CD4-positive, alpha-beta T cell (primary cell): ENCODE data around the gene GALNT18. TPM values are rescaled to one million over a fixed set of nuclear protein-coding genes. Genes with fewer than 3 reads are reported as not detected.
A peak's percentile ranks its signal among the peaks of the same experiment; 100 is the strongest.

Experiments used
- ATAC-seq: fragments of 200-7000 bp; cut with Tn5 transposase; one replicate; pipeline ENCODE4 v1.10.0; 2022; ENCODE audit warnings: mild to moderate bottlenecking; ENCODE audit not compliant: poor library complexity
- CTCF ChIA-PET: fragments of 350-600 bp; sonication (Branson Sonifier 250); formaldehyde crosslinking; loops from one replicate; lab custom pipeline; 2021; ENCODE audit warnings: antibody characterized with exemption, inconsistent platforms; lab: Charles Lee
- POLR2A ChIA-PET: fragments of 350-600 bp; sonication (Branson Sonifier 250); formaldehyde crosslinking; loops from one replicate; lab custom pipeline; 2021; ENCODE audit warnings: antibody characterized with exemption, inconsistent platforms; lab: Charles Lee
- DNase-seq, 14 experiments: peaks; one replicate each; pipeline ENCODE4 v3.0.0-alpha.2; 2013 to 2020; ENCODE audit warnings: mixed read lengths in 2 of 14
- H3K27ac ChIP-seq, 2 donors: one replicate each; pipeline versions ENCODE4 v1.5.1 to v1.7.0; 2013; ENCODE audit warnings: low read length in 2 of 2, low read depth in 1 of 2, mild to moderate bottlenecking in 1 of 2
- H3K27me3 ChIP-seq, 2 experiments: 1 replicate in 1 of 2; 2 replicates in 1 of 2; pipeline versions ENCODE4 v1.6.1 to v1.7.0; 2013; ENCODE audit warnings: low read length in 2 of 2, control low read depth in 1 of 2, mild to moderate bottlenecking in 1 of 2, moderate library complexity in 1 of 2; ENCODE audit not compliant: insufficient read depth in 2 of 2, control insufficient read depth in 1 of 2
- H3K36me3 ChIP-seq: one replicate; pipeline ENCODE4 v1.6.1; 2013; ENCODE audit warnings: low read length, control low read depth; ENCODE audit not compliant: insufficient read depth
- H3K4me1 ChIP-seq: one replicate; pipeline ENCODE4 v1.6.1; 2013; ENCODE audit warnings: low read length, control low read depth; ENCODE audit not compliant: insufficient read depth
- H3K4me3 ChIP-seq: one replicate; pipeline ENCODE4 v1.5.1; 2013; ENCODE audit warnings: mild to moderate bottlenecking, low read length, moderate library complexity
- H3K9me3 ChIP-seq, 2 experiments: 1 replicate in 1 of 2; 2 replicates in 1 of 2; pipeline versions ENCODE4 v1.6.1 to v1.7.0; 2013; ENCODE audit warnings: low read length in 2 of 2, mild to moderate bottlenecking in 2 of 2, control low read depth in 1 of 2, moderate library complexity in 1 of 2; ENCODE audit not compliant: control insufficient read depth in 1 of 2, insufficient read depth in 1 of 2
- H3K27ac Mint-ChIP-seq: one replicate; pipeline ENCODE4 v1.8.0; 2020; ENCODE audit warnings: mixed read lengths
- H3K27me3 Mint-ChIP-seq: one replicate; pipeline ENCODE4 v1.8.0; 2021; ENCODE audit warnings: mixed read lengths
- H3K36me3 Mint-ChIP-seq: one replicate; pipeline ENCODE4 v1.8.0; 2021; ENCODE audit warnings: low read depth, mixed read lengths
- H3K4me1 Mint-ChIP-seq: one replicate; pipeline ENCODE4 v1.8.0; 2021; ENCODE audit warnings: low read depth, mixed read lengths
- H3K4me3 Mint-ChIP-seq: one replicate; pipeline ENCODE4 v1.8.0; 2020; ENCODE audit warnings: mild to moderate bottlenecking, mixed read lengths
- H3K9me3 Mint-ChIP-seq: one replicate; pipeline ENCODE4 v1.8.0; 2020; ENCODE audit warnings: mixed read lengths
- CTCF ChIP-seq: fragments of 200-600 bp; IDR thresholded peaks from one replicate; pipeline ENCODE4 v1.8.0; 2022; ENCODE audit warnings: antibody characterized with exemption, mild to moderate bottlenecking
- intact Hi-C, 2 experiments: fragments of 100-400 bp; cut with DNase I in 1 of 2; cut with micrococcal nuclease in 1 of 2; formaldehyde crosslinking; loops; one replicate each; pipeline versions ENCODE4 v1.15.1 to v1.9.0; 2023 to 2025; cut with DNase I, micrococcal nuclease
- total RNA-seq, 174 experiments: library from RNA in 2 of 174; stranded (reverse) in 2 of 174; gene quantifications; one replicate each; pipeline ENCODE4 v1.2.3 and lab custom pipeline; 2021 to 2026

The GALNT18 gene
- total RNA-seq, 2 experiments from 2014 or later = 0.08 TPM; not detected in 1

- Mint-ChIP-seq H3K9me3 (no peaks in the 10 kb centered on the region), H3K4me1 (no peaks in the 10 kb centered on the region), H3K36me3 (no peaks in the 10 kb centered on the region), H3K4me3 (no peak overlapping the region), H3K27me3 (peaks cover 39% of the 10 kb centered on the region), H3K27ac (no peak overlapping the region)
- Histone ChIP-seq H3K9me3 (no peaks in the 10 kb centered on the region), H3K4me3 (no peak overlapping the region), H3K27me3 (peaks cover 0 to 6% of the 10 kb centered on the region in 2 experiments), H3K36me3 (no peaks in the 10 kb centered on the region), H3K4me1 (no peaks in the 10 kb centered on the region), H3K27ac (no peak overlapping the region)
- no peak for ATAC-seq
- TF ChIP-seq CTCF = no peak
- intact Hi-C loops = no loop called here
- ChIA-PET POLR2A (no interaction called here), CTCF (no interaction called here)
- no peak for DNase-seq
Observed at GRCh38 chr11:11611381-11611780, 10.4 kb downstream of the GALNT18 start.

- H3K27me3 Mint-ChIP-seq = peaks cover 40% of the 10 kb centered on the region
- H3K4me3 Mint-ChIP-seq = no peak overlapping the region
- ChIA-PET CTCF (no interaction called here), POLR2A (no interaction called here)
- H3K36me3 ChIP-seq = no peaks in the 10 kb centered on the region
- H3K4me1 Mint-ChIP-seq = no peaks in the 10 kb centered on the region
- no peaks in the 10 kb centered on the region for H3K36me3 Mint-ChIP-seq
- ATAC-seq (no peak), DNase-seq (peak in 2 of 14 experiments; percentile 7 to 9)
- TF ChIP-seq CTCF = no peak
- H3K4me3 ChIP-seq = no peak overlapping the region
- intact Hi-C loops = no loop called here
- peaks cover 0 to 11% of the 10 kb centered on the region in 2 experiments for H3K27me3 ChIP-seq
- H3K9me3 ChIP-seq = no peaks in the 10 kb centered on the region
- no peak overlapping the region for H3K27ac Mint-ChIP-seq
- no peaks in the 10 kb centered on the region for H3K4me1 ChIP-seq
- no peak overlapping the region for H3K27ac ChIP-seq
- no peaks in the 10 kb centered on the region for H3K9me3 Mint-ChIP-seq
Observed at GRCh38 chr11:11608783-11609232, 13.0 kb downstream of the GALNT18 start.

GRCh38 chr11:11607772-11608171, 14.0 kb downstream of the GALNT18 start:
- CTCF ChIA-PET = no interaction called here
- H3K9me3 Mint-ChIP-seq = no peaks in the 10 kb centered on the region
- intact Hi-C loops = no loop called here

More at GRCh38 chr11:11607772-11608171, 14.0 kb downstream of the GALNT18 start:
- ATAC-seq (no peak), DNase-seq (no peak)
- POLR2A ChIA-PET = no interaction called here
- Histone ChIP-seq H3K27me3 (peaks cover 3 to 14% of the 10 kb centered on the region in 2 experiments), H3K27ac (no peak overlapping the region), H3K4me3 (no peak overlapping the region), H3K36me3 (no peaks in the 10 kb centered on the region), H3K9me3 (no peaks in the 10 kb centered on the region), H3K4me1 (no peaks in the 10 kb centered on the region)
- Mint-ChIP-seq H3K27ac (no peak overlapping the region), H3K36me3 (no peaks in the 10 kb centered on the region), H3K4me3 (no peak overlapping the region), H3K4me1 (no peaks in the 10 kb centered on the region), H3K27me3 (peaks cover 43% of the 10 kb centered on the region)
- TF ChIP-seq CTCF = no peak
